ENCODE measurements around the gene GRAMD2B. TPM values are rescaled to one million over a fixed set of nuclear protein-coding genes. Genes with fewer than 3 reads are reported as not detected.

The GRAMD2B gene
- total RNA-seq, 1 experiment from 2014 or later, result 6.7 TPM

GRCh38 chr5:126494393-126494792 lies 71.2 kb downstream of the GRAMD2B start:
- Histone ChIP-seq H2BK12ac (ENCODE audit: insufficient read length, low read depth, low read length) (no peak overlapping the region), H2BK15ac (ENCODE audit: low read depth, low read length) (no peak overlapping the region), H4K20me1 (ENCODE audit: control insufficient read depth, insufficient read depth, insufficient read length) (no peaks in the 10 kb centered on the region), H3K18ac (ENCODE audit: insufficient read length, low read depth, low read length) (no peak overlapping the region), H4K8ac (replicated peaks; ENCODE audit: insufficient read length, low read depth, low read length) (no peak overlapping the region), H3K4me2 (ENCODE audit: insufficient read depth, insufficient read length, low read length) (no peak overlapping the region), H3K56ac (ENCODE audit: insufficient read length, low read depth, low read length) (no peak overlapping the region), H3K4ac (ENCODE audit: low read depth, low read length) (no peak overlapping the region), H4K5ac (ENCODE audit: insufficient read length, low read depth, low read length) (no peak overlapping the region), H3K27me3 (ENCODE audit: insufficient read depth, low read length) (no peaks in the 10 kb centered on the region), H3K4me1 (ENCODE audit: insufficient read depth, low read length) (no peaks in the 10 kb centered on the region), H3K23me2 (ENCODE audit: insufficient read length, low read depth, low read length, poor library complexity, severe bottlenecking) (no peaks in the 10 kb centered on the region), H2BK20ac (ENCODE audit: low read depth, low read length, poor library complexity, severe bottlenecking) (no peak overlapping the region), H3K23ac (ENCODE audit: insufficient read length, low read depth, low read length) (no peak overlapping the region), H3K14ac (ENCODE audit: insufficient read depth, low read length) (no peak overlapping the region), H4K91ac (ENCODE audit: insufficient read length, low read depth, low read length) (no peak overlapping the region), H2BK5ac (ENCODE audit: insufficient read length, low read length) (no peak overlapping the region), H3K79me2 (ENCODE audit: insufficient read depth, low read length) (no peaks in the 10 kb centered on the region), H3K9ac (ENCODE audit: extremely low read depth, insufficient read length, low read length) (no peak overlapping the region), H3K27ac (ENCODE audit: insufficient read length, low read depth, low read length) (no peak overlapping the region), H2BK120ac (ENCODE audit: low read depth, low read length, poor library complexity, severe bottlenecking) (no peak overlapping the region), H2AFZ (ENCODE audit: low read length) (no peak overlapping the region), H3K9me3 (ENCODE audit: control insufficient read depth, low read depth, low read length) (no peaks in the 10 kb centered on the region), H2AK5ac (ENCODE audit: insufficient read length, low read length) (no peak overlapping the region), H3K79me1 (ENCODE audit: insufficient read depth, low read depth, low read length, poor library complexity, severe bottlenecking) (no peaks in the 10 kb centered on the region), H3T11ph (ENCODE audit: low read length) (no peak overlapping the region)
- no peak overlapping the region for H3K27ac Mint-ChIP-seq
- DNase-seq, result no peak
- H3K4me3 Mint-ChIP-seq, result no peak overlapping the region
- no peaks in the 10 kb centered on the region for H3K9me3 Mint-ChIP-seq
- no peak for TF ChIP-seq CTCF (conservative IDR thresholded peaks at IDR 0.05)
- peaks cover 9 to 21% (median 20%) of the 10 kb centered on the region in 3 experiments for H3K36me3 Mint-ChIP-seq (ENCODE audit: insufficient read depth in 1 of 3, low read depth in 3 of 3)
- WGBS (ENCODE audit: extremely low coverage, insufficient read length, low lambda C conversion rate), result no CpG with 5 or more reads among the region's 3 CpGs
- H3K27me3 Mint-ChIP-seq (ENCODE audit: low read depth), result no peaks in the 10 kb centered on the region; the same call in 1 of the 2 replicates
- H3K4me1 Mint-ChIP-seq, result peaks cover 22 to 28% of the 10 kb centered on the region in 2 experiments
